MV-4-11 (cell line): ENCODE measurements around the gene FSTL4.

ENCODE experiments used
- DNase-seq: peaks from one replicate; lab custom pipeline; 2025; lab: John Stamatoyannopoulos, UW

FSTL4 gene

GRCh38 chr5:133610489-133611356 is 1.6 kb downstream of the FSTL4 start:
- DNase-seq = no peak

- no peak for DNase-seq
Measured at GRCh38 chr5:133607451-133607850, 4.9 kb downstream of the FSTL4 start.

- DNase-seq = no peak
Measured at GRCh38 chr5:133606835-133607234, 5.5 kb downstream of the FSTL4 start.

GRCh38 chr5:133605323-133605722 is 7.0 kb downstream of the FSTL4 start:
- no peak for DNase-seq

DNA sequence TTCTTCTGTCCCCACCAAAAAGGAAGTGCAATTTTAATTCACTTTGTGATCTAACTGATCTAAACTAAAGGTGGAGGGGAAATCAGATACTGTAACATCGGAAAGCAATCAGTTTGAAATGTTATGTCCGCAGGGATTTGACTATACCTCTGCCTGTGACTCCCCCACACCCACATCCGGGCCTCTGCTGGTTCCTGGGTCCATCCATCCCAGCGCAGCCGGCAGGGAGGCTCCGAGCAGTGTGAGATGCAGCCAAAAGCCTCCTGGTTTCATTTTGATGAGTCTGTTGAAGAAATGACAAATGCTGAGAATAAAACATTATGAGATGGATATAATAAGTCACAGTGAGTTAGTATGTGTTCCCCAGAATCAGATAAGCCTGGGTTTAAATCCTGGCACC is 8.6 kb downstream of the FSTL4 start:
- no peak for DNase-seq

- DNase-seq = no peak
Measured at GRCh38 chr5:133602835-133603380, 9.4 kb downstream of the FSTL4 start.

- no peak for DNase-seq
Measured at GRCh38 chr5:133599600-133599999, 12.7 kb downstream of the FSTL4 start.

DNA sequence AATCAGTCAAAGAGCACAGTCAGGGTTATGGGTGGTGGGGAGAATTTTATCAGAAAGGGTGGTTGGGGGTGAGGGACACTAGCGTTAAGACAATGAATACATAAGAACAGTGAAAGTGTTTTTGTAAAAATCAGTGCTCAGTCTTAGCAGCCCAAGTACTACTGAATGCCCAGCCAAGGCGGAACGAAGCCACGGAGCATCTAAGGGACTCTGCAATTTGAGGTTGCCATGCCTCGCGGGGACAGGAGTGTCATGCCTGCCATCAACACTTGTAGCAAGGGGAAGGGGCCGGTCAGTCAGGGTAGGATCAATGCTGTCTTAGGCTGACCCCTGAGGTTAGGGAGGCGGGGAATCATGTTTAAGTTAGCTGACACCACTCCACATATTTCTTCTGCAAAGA is 13.3 kb downstream of the FSTL4 start:
- no peak for DNase-seq

- DNase-seq = no peak
Measured at GRCh38 chr5:133596049-133596448, 16.3 kb downstream of the FSTL4 start.

DNA sequence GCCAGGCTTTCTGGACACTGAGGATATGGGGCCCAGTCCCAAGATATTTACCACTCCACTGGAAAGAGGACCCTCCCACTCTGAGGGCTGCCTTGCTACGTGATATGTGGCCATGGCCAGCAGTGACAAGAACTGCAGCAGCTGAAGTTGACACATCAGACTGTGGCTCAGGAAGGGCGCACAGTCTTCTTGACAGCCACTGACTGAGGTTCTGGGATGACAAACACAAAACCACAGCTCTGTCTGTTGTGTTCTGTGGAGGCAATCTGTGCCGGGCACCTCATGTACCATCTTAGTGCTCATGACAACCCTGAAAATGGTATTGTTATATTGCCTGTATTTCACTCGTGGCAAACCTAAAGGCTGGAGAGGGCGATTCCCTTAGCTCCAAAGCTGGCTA is 16.9 kb downstream of the FSTL4 start:
- DNase-seq = no peak

DNA sequence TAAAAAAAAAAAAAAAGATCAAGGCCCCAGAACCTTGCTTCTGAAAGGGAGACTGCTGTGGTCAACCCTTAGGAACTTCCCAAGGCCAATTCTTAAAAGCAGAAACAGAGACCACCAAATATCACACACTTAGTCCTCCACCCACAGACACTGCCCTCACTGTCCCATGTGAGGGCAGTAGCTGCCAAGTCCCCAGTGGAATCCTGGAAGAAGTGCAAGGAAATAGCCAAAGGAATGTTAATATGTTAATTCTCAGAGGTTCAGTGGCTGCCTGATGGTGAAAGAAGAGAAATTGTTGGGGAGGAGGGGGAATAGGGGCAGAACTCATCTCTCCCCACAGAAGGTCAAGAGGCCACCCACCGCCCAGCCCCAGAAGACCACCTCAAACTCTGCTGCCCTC is 23.1 kb downstream of the FSTL4 start:
- DNase-seq = no peak

GRCh38 chr5:133582971-133583370 is 29.4 kb downstream of the FSTL4 start:
- no peak for DNase-seq

GRCh38 chr5:133581918-133582317 is 30.4 kb downstream of the FSTL4 start:
- DNase-seq = no peak

DNA sequence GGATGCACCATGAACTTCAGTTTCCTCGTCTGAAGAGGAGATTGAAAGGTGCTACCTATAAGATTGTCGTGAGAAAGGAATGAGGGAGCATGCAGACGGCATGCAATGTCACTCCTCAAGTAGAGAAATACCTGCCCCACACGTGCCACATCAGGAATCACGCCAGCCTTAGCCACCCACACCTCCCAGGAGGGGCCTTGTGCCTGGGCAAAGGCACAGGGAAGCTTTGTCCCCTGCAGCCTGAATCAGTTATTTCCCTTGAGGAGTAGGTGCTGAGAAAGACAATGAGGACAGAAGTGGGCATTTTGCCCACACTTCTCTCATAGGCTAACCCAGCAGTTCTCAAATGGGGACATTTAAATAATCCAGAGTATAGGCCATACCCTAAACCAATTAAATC is 31.0 kb downstream of the FSTL4 start:
- DNase-seq = no peak

- DNase-seq = no peak
Measured at GRCh38 chr5:133580618-133581017, 31.7 kb downstream of the FSTL4 start.

DNA sequence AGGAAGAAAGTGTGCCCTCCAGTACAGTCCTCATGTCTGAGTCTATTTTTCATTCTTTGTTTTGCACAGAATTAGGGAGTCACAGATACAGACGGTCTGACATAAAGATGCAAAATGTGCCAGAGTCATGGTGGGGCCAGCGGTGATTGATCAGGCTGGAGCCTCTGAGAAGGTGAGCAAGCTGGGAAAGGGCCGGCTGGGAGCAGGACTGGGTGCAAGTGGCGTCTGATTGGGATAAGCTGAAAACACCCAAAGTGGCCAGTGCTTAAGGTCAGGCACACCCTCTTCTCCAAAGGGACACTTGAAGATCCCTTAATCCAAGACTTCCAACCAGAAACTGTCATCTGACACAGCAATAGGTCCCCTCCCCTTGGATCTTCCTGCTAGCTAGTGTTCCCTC is 32.6 kb downstream of the FSTL4 start:
- no peak for DNase-seq

DNA sequence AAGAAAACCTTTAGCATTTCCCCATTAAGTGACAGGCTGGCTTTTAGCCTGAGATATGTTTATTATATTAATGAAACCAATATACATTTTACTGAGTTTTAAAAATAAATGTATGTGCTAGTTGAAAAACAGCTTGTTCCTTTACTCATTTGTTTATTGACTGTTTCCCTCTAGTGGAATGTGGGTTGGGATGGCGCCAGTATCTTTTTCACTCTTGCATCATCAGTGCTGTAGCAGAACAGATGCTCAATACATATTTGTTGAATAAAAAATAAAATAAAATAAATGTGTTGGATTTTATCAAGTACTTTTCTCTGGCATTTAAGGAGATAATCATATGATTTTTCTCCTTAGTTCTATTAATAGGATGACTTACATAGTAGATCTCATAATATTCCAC is 43.0 kb downstream of the FSTL4 start:
- DNase-seq = no peak

DNA sequence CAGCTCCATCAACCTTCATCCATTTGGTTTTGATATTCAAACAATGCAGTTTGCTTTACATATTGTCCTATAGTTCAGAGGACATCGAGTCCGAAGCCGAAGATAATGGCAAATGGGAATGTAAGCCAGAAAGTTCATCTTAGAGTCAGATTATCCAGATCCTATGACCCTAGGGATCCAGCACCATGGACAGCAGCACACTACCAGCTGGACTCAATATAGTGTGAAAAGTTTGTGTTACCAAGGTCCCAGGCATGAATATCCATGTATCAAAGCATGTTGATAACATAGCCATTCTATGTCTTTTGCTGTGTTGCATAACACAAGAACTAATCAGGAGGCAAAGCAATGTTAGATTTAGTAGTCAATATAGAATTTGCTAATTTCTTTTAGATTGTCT is 46.3 kb downstream of the FSTL4 start:
- peak; percentile 4 for DNase-seq

GRCh38 chr5:133564921-133565565 is 47.3 kb downstream of the FSTL4 start:
- DNase-seq = no peak

DNA sequence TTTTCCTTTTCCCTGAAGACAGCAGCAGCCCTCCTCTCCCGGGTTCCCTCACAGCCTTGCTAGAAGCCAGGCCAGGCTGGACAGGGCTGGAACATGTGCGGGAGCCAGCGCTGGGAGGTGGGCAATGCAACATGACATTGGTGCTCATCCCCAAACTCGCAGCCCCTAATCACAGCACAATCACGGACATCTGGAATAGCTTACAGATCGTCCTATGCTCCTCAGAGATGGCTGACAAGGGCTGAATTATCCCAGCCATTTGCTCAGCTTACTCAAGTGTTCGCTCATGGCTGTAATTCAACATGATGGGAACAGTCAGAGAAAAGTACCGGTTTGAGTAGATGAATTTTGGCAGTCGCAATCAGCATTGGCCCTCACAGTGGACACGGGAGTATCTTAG is 49.8 kb downstream of the FSTL4 start:
- DNase-seq = no peak

DNA sequence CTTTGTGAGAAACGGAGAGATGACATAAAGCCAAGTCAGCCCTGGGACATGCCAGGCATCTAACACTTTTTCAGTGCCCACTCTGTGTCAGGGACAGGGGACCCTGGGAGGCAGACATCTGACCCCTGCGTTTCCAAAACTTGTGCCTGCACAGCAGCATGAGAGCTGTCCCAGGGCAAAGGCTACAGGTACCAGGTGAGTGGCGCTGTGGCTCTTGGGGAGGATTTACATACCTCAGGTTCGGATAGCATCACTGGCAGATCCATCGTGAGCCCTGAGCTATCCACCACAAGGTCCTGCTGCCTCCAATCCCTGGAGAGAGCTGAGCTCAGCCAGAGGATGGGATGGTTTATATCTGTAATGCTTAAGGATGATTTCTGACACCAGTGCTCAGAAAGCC is 52.4 kb downstream of the FSTL4 start:
- DNase-seq = no peak

DNA sequence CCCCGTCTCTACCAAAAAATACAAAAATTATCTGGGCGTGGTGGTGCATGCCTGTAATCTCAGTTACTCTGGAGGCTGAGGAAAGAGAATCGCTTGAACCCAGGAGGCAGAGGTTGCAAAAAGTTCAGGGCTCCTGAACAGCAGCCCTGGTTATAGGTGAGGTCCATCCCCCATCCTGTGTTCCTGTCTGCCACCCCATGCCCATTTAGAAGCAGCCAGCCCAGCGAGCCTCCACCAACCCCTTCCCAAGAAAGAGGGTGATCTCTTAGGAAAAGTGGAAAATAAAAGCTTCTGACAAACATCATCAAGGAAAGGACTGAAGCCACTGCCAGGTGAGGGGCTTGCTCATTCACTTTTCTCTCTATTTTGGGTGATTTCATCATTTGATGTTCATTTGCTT is 55.8 kb downstream of the FSTL4 start:
- DNase-seq = no peak

- DNase-seq = no peak
Measured at GRCh38 chr5:133554279-133554678, 58.1 kb downstream of the FSTL4 start.
